VCaP (cell line): ENCODE results near the gene TENM3.
"Not testable (repeated sequence)": the region's sequence is repeated elsewhere in the genome, so short reads cannot be mapped to it uniquely, and the experiment has no call there.

Experiments used
- H3K27ac ChIP-seq: fragments of 450-650 bp; 2 replicates; pipeline ENCODE4 v1.5.1; 2017
- CTCF ChIP-seq: fragments of 450-650 bp; conservative IDR thresholded peaks from 2 replicates; pipeline ENCODE4 v1.5.1; 2017; ENCODE audit warnings: mild to moderate bottlenecking, moderate library complexity

The TENM3 gene

GRCh38 chr4:182238355-182238931 is 4.8 kb upstream of the TENM3 start:
- no peak overlapping the region for H3K27ac ChIP-seq
- TF ChIP-seq CTCF: no peak

GRCh38 chr4:182240161-182241130 is 2.8 kb upstream of the TENM3 start:
- TF ChIP-seq CTCF: no peak
- no peak overlapping the region for H3K27ac ChIP-seq

- H3K27ac ChIP-seq: not testable (repeated sequence)
Measured at GRCh38 chr4:182242260-182242659, 942 bp upstream of the TENM3 start.

GRCh38 chr4:182242787-182243186 is 415 bp upstream of the TENM3 start:
- no peak for TF ChIP-seq CTCF
- no peak overlapping the region for H3K27ac ChIP-seq

GRCh38 chr4:182245041-182245440 is 1.8 kb downstream of the TENM3 start:
- no peak overlapping the region for H3K27ac ChIP-seq
- no peak for TF ChIP-seq CTCF

- no peak overlapping the region for H3K27ac ChIP-seq
- TF ChIP-seq CTCF: no peak
Measured at GRCh38 chr4:182245541-182246215, 2.5 kb downstream of the TENM3 start.

- no peak for TF ChIP-seq CTCF
- no peak overlapping the region for H3K27ac ChIP-seq
Measured at GRCh38 chr4:182246401-182247205, 3.4 kb downstream of the TENM3 start.
